HG03521 (cell line): Measurements from ENCODE around the gene MRPS16.
"Not testable (repeated sequence)": the region's sequence is repeated elsewhere in the genome, so short reads cannot be mapped to it uniquely, and the experiment has no call there.

Experiments used
- ATAC-seq: cut with Tn5 transposase; IDR thresholded peaks from one replicate; pipeline ENCODE4 v1.9.1; 2021; ENCODE audit warnings: mild to moderate bottlenecking, moderate library complexity; ENCODE audit not compliant: unreplicated experiment

MRPS16 gene

GRCh38 chr10:73252445-73253224, at the start of gene MRPS16:
MRPS16 (minus strand) TSS chr10:73252644; CDS start chr10:73252482, 162 bp downstream.
- peak; percentile 82 for ATAC-seq

GRCh38 chr10:73296946-73297345, 44.5 kb upstream of the MRPS16 start:
- no peak for ATAC-seq

- no peak for ATAC-seq
Observed at GRCh38 chr10:73293461-73293860, 41.0 kb upstream of the MRPS16 start.

- no peak for ATAC-seq
Observed at GRCh38 chr10:73289958-73290357, 37.5 kb upstream of the MRPS16 start.

DNA sequence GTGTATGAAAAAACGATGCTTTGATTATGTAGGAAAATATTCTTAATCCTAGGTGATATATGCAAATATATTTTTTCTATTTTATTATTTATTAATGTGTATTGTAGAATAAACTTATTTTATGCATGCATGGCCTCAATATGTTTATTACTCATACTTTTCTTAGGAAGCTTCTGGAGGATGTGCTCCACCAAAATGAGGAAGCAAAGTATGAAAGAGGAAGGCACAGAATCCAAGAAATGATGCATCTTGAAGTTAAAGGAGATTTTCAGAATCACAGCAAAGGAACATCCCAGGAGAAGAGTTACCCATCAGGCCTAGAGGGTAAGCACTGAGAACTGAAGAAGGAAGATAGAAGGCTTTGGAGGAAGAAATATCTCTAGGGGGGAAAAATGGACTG, 35.0 kb upstream of the MRPS16 start:
- ATAC-seq = no peak

DNA sequence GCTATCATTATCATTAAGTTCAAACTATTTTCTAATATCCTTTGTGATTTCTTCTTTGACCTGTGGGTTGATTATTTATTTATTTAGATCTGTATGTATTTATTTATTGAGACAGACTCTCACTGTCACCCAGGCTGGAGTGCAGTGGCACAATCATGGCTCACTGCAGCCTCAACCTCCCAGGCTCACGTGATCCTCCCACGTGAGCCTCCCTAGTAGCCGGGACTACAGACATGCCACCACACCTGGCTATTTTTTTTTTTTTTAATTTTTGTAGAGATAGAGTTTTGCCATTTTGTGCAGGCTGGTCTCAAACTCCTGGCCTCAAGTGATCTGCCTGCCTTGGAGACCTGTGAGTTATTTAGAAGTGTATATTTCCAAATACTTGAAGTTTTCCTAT, 28.7 kb upstream of the MRPS16 start:
- no peak for ATAC-seq

GRCh38 chr10:73264423-73264822, 12.0 kb upstream of the MRPS16 start:
- ATAC-seq = no peak

GRCh38 chr10:73263693-73264347, 11.4 kb upstream of the MRPS16 start:
- ATAC-seq = no peak

DNA sequence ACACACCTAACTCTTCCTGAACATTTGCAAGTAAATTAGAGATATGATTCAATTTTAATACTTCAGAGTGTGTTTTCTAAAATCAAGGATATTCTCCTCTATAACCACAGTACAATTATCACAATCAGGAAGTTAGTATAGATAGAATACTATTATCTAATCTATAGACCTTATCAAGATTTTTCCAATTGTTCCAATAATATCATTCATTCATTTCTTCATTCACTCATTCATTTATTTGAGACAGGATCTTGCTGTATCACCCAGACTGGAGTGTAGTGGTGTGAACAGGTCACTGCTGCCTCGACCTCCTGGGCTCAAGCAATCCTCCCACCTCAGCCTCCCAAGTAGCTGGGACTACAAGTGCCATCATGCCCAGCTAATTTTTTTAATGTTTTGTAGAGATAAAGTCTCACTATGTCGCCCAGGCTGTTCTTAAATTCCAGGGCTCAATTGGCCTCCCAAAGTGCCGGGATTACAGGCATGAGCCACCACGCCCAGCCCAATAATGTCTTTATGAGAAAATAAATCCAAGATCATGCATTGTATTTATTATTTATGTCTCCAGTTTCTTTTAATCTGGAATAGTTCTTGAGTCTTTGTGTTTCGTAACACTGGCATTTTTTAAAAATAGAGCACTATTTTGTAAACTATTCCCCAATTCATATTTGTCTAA, 10.6 kb upstream of the MRPS16 start:
- ATAC-seq = no peak

DNA sequence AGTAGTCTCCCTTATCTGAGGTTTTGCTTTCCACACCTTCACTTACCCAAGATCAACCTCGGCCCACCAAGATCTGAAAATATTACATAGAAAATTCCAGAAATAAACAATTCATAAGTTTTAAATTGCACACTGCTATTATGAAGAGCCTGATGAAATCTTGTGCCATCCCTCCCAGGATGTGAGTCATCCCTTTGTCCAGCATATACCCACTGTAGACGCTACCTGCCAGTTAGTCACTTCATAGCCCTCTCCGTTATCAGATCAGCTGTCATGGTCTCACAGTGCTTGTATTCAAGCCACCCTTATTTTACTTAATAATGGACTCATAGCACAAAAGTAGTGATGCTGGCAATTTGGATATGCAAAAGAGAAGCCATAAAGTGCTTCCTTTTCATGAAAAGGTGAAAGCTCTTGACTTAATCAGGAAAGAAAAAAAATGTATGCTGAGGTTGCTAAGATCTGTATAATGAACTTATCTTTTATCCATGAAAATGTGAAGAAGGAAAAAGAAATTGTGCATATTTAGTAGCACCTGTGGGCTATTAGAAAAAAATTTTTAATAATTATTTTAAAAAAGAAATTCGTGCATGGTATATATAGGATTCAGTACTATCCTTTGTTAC, 9.8 kb upstream of the MRPS16 start:
- ATAC-seq = no peak

- no peak for ATAC-seq
Observed at GRCh38 chr10:73261362-73261995, 9.0 kb upstream of the MRPS16 start.

DNA sequence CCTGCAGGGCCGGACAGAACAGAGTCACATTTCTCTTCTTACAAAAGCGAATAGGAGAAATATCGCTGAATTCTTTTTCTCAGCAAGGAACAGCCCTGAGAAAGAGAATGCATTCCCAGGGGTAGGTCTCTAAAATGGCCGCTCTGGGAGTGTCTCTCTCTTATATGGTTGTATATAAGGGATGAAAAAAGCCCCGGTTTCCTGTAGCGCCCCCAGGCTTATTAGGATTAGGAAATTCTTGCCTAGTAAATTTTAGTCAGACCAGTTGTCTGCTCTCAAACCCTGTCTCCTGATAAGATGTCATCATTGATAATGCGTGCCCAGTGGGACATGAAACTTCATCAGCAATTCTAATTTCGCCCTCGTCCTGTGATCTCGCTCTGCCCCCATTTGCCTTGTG, 6.2 kb upstream of the MRPS16 start:
- not testable (repeated sequence) for ATAC-seq

GRCh38 chr10:73253225-73253555, 746 bp upstream of the MRPS16 start:
- ATAC-seq = no peak

- ATAC-seq = peak; percentile 42
Observed at GRCh38 chr10:73251683-73252444, 580 bp downstream of the MRPS16 start.

DNA sequence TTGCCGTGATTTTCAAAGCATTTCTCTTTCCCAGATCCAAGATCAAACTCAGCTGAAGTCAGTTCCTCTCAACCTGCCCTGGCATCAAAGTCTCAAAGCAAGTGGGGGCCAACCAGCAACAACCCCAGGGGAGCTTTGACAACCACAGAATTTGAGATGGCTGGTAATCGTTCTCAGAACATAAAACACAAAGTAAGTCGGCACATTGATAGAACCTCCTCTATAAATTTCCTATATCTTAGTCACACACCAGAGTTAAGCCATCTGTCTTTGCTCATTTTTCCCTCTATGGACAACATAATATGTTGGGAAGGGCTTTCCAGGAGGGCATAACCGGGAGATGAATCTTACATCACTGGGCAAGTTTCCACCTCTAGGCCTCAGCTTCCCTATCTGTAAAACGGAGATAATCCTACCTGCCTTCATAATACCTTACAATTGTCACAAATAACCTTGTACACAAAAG, 4.2 kb downstream of the MRPS16 start:
- no peak for ATAC-seq

DNA sequence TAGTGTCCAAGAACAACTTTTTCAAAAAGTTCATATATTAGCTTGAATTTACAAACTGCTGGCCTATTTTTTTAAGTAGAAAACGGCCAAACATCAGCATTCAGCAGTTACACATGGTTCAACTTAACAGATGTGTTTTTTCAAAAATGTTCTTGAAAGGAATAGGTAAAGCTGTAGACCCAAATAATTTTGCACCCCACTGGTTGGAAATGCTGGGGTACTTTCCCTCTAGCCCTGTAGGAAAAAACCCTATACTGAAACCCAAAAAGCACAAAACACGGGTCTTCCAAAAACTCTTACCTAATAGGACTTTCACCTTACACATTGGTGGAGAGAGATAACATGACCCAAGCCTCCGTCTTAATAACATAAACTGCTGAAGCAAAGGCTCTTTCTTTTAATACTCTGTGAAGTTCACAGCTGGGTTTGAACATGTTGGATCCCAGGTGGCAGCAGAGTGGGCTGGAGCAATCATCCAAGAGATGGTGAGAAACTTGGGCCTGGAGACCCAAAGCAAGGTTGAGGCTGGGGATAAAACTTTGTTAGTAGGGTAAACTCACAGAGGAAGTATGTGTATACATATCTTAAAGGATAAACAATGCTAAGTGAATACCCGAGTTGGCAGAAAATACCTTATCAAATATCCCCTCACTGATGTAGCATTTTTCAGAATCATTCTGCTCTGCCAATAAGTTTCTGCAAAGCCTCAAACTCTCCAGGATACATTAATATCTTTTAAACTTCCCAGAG, 4.8 kb downstream of the MRPS16 start:
- ATAC-seq = no peak

GRCh38 chr10:73246646-73247508, 5.6 kb downstream of the MRPS16 start, which contains the start of gene DNAJC9:
DNAJC9 (minus strand) TSS chr10:73247255; CDS start chr10:73247189, 66 bp downstream.
- peak; percentile 76 for ATAC-seq

DNA sequence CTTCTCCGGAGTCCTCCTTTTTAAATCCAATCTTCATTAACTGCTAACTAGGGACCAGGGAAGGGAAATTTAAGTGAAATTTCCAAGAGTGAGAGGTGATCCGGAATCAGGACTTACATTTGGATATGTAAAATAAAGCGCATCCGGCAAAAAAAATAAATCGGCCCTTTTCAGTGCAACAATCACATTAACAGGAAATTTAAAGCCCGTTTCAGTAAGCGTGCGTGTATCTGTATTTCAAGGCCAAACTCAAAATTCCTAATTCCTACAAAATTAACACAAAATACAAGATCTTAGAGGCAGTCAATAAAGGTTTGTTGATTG, 6.2 kb downstream of the MRPS16 start:
- ATAC-seq = no peak
